GM21619 (cell line): Measurements from ENCODE around the gene GAB4.
A peak's percentile ranks its signal among the peaks of the same experiment; 100 is the strongest.
"Not testable (repeated sequence)": the region's sequence is repeated elsewhere in the genome, so short reads cannot be mapped to it uniquely, and the experiment has no call there.

Experiments
- ATAC-seq: cut with Tn5 transposase; IDR thresholded peaks from one replicate; pipeline ENCODE4 v1.9.1; 2021; ENCODE audit not compliant: unreplicated experiment

The GAB4 gene

GRCh38 chr22:17007852-17008731 is at the start of gene GAB4:
Gene GAB4, minus strand, starts transcription at chr22:17008222. Its CDS starts 108 bp downstream, at chr22:17008114.
- ATAC-seq: no peak

GRCh38 chr22:17056807-17057206 is 48.8 kb upstream of the GAB4 start:
- no peak for ATAC-seq

- ATAC-seq: no peak
Observed at GRCh38 chr22:17056058-17056457, 48.0 kb upstream of the GAB4 start.

GRCh38 chr22:17047656-17048055 is 39.6 kb upstream of the GAB4 start:
- no peak for ATAC-seq

- no peak for ATAC-seq
Observed at GRCh38 chr22:17046566-17047348, 38.7 kb upstream of the GAB4 start.

GRCh38 chr22:17043521-17043920 is 35.5 kb upstream of the GAB4 start:
- no peak for ATAC-seq

- peak; percentile 76 for ATAC-seq
Observed at GRCh38 chr22:17036842-17037711, 29.1 kb upstream of the GAB4 start.

GRCh38 chr22:17035976-17036841 is 28.2 kb upstream of the GAB4 start:
- peak; percentile 27 for ATAC-seq

GRCh38 chr22:17035246-17035645 is 27.2 kb upstream of the GAB4 start:
- ATAC-seq: no peak

- ATAC-seq: not testable (repeated sequence)
Observed at GRCh38 chr22:17034532-17034931, 26.5 kb upstream of the GAB4 start.

GRCh38 chr22:17032277-17032676 is 24.3 kb upstream of the GAB4 start:
- not testable (repeated sequence) for ATAC-seq

- ATAC-seq: not testable (repeated sequence)
Observed at GRCh38 chr22:17024380-17024779, 16.4 kb upstream of the GAB4 start.

GRCh38 chr22:17015552-17015951 is 7.5 kb upstream of the GAB4 start:
- not testable (repeated sequence) for ATAC-seq

GRCh38 chr22:17014101-17014440 is 6.0 kb upstream of the GAB4 start:
- not testable (repeated sequence) for ATAC-seq

- ATAC-seq: no peak
Observed at GRCh38 chr22:17013396-17014100, 5.5 kb upstream of the GAB4 start.

- ATAC-seq: no peak
Observed at GRCh38 chr22:17012267-17012666, 4.2 kb upstream of the GAB4 start.

GRCh38 chr22:17009640-17010291 is 1.7 kb upstream of the GAB4 start:
- ATAC-seq: no peak

GRCh38 chr22:17007257-17007656 is 765 bp downstream of the GAB4 start:
- ATAC-seq: no peak

GRCh38 chr22:16989915-16990314 is 18.1 kb downstream of the GAB4 start:
- ATAC-seq: no peak
